DOHH2 (cell line): ENCODE measurements around the gene GFI1B.
"Not testable (repeated sequence)": the region's sequence is repeated elsewhere in the genome, so short reads cannot be mapped to it uniquely, and the experiment has no call there.

ENCODE experiments used
- H3F3A ChIP-seq: fragments of 200-600 bp; sonication (generic), shearing (Covaris generic); 2 replicates; pipeline ENCODE4 v1.6.0; 2016; ENCODE audit warnings: antibody characterized with exemption, mild to moderate bottlenecking; ENCODE audit not compliant: control insufficient read depth, insufficient read depth
- H3K27ac ChIP-seq: fragments of 200-600 bp; sonication (generic); 2 replicates; pipeline ENCODE4 v1.5.1; 2014; ENCODE audit warnings: low read depth, mild to moderate bottlenecking, low read length, moderate library complexity
- H3K27me3 ChIP-seq: fragments of 200-600 bp; sonication (generic); 2 replicates; pipeline ENCODE4 v1.6.1; 2014; ENCODE audit warnings: mild to moderate bottlenecking, low read length, mixed read lengths; ENCODE audit not compliant: control insufficient read depth
- H3K36me3 ChIP-seq: fragments of 200-600 bp; sonication (generic); 2 replicates; pipeline ENCODE4 v1.6.1; 2014; ENCODE audit warnings: mild to moderate bottlenecking, low read length, moderate library complexity, mixed read lengths; ENCODE audit not compliant: control insufficient read depth
- H3K4me1 ChIP-seq: fragments of 200-600 bp; sonication (generic); 2 replicates; pipeline ENCODE4 v1.6.1; 2014; ENCODE audit warnings: mild to moderate bottlenecking, low read length, mixed read lengths; ENCODE audit not compliant: control insufficient read depth
- H3K4me2 ChIP-seq: fragments of 200-600 bp; sonication (generic); 2 replicates; pipeline ENCODE4 v1.6.0; 2014; ENCODE audit warnings: mild to moderate bottlenecking, low read length, moderate library complexity
- H3K4me3 ChIP-seq: fragments of 200-600 bp; sonication (generic); 2 replicates; pipeline ENCODE4 v1.5.1; 2014; ENCODE audit warnings: mild to moderate bottlenecking, low read length, mixed read lengths
- H3K79me2 ChIP-seq: fragments of 200-600 bp; sonication (generic); 2 replicates; pipeline ENCODE4 v1.6.1; 2014; ENCODE audit warnings: mild to moderate bottlenecking, low read length, mixed read lengths; ENCODE audit not compliant: control insufficient read depth
- H3K9me2 ChIP-seq: fragments of 200-600 bp; sonication (generic); replicated peaks from 2 replicates; pipeline ENCODE4 v1.6.1; 2014; ENCODE audit warnings: mild to moderate bottlenecking, low read length, mixed read lengths; ENCODE audit not compliant: control insufficient read depth
- H3K9me3 ChIP-seq: fragments of 200-600 bp; sonication (generic); 2 replicates; pipeline ENCODE4 v1.6.1; 2014; ENCODE audit warnings: antibody characterized with exemption, low read length, mixed read lengths; ENCODE audit not compliant: control insufficient read depth, insufficient read depth
- H4K20me1 ChIP-seq: fragments of 200-600 bp; sonication (generic); 2 replicates; pipeline ENCODE4 v1.6.0; 2014; ENCODE audit warnings: low read depth, mild to moderate bottlenecking, antibody characterized with exemption, low read length, moderate library complexity; ENCODE audit not compliant: control insufficient read depth, insufficient read depth
- TF ChIP-seq, protein P1 (sequence below): fragments of 200-600 bp; sonication (generic); IDR thresholded peaks from one replicate; pipeline ENCODE4 v1.5.1; 2014; ENCODE audit warnings: antibody characterized with exemption, mild to moderate bottlenecking, low read depth, low read length; ENCODE audit not compliant: poor library complexity, severe bottlenecking

The GFI1B gene

DNA sequence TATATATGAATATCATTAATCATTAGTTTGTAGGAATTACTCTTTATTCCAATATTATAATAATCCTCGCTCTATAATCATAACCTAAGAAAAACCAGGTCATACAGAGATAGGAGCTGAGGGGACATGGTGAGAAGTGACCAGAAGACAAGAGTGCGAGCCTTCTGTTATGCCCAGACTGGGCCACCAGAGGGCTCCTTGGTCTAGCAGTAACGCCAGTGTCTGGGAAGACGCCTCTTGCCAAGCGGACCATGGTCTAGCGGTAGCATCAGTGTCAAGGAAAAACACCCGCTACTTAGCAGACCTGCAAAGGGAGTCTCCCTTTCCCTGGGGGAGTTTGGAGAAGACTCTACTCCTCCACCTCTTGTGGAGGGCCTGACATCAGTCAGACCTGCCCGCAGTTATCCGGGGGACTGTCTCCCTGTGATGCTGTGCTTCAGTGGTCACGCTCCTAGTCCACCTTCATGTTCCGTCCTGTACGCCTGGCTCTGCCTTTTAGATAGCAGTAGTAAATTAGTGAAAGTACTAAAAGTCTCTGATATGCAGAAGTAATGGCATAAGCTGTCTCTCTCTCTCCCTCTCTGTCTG, 62.5 kb downstream of the GFI1B start:
- H3K9me2 ChIP-seq, H3K4me1 ChIP-seq, H3K9me3 ChIP-seq, H3K4me3 ChIP-seq, H3F3A ChIP-seq, H3K4me2 ChIP-seq, H4K20me1 ChIP-seq, H3K27me3 ChIP-seq, H3K27ac ChIP-seq: not testable (repeated sequence)
- H3K36me3 ChIP-seq = peaks cover 56% of the 10 kb centered on the region
- TF ChIP-seq, protein P1, sequence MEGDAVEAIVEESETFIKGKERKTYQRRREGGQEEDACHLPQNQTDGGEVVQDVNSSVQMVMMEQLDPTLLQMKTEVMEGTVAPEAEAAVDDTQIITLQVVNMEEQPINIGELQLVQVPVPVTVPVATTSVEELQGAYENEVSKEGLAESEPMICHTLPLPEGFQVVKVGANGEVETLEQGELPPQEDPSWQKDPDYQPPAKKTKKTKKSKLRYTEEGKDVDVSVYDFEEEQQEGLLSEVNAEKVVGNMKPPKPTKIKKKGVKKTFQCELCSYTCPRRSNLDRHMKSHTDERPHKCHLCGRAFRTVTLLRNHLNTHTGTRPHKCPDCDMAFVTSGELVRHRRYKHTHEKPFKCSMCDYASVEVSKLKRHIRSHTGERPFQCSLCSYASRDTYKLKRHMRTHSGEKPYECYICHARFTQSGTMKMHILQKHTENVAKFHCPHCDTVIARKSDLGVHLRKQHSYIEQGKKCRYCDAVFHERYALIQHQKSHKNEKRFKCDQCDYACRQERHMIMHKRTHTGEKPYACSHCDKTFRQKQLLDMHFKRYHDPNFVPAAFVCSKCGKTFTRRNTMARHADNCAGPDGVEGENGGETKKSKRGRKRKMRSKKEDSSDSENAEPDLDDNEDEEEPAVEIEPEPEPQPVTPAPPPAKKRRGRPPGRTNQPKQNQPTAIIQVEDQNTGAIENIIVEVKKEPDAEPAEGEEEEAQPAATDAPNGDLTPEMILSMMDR = peak; percentile 48
- H3K79me2 ChIP-seq = peaks cover 59% of the 10 kb centered on the region
